Upper lobe of left lung (tissue), 6 donors: ENCODE measurements around the gene PUSL1. TPM values are rescaled to one million over a fixed set of nuclear protein-coding genes. Genes with fewer than 3 reads are reported as not detected.
A peak's percentile ranks its signal among the peaks of the same experiment; 100 is the strongest.

Experiments used
- ATAC-seq, 2 donors: fragments of 200-7000 bp; cut with Tn5 transposase; one replicate each; pipeline ENCODE4 v1.9.1; 2022; ENCODE audit warnings: mild to moderate bottlenecking in 2 of 2, moderate library complexity in 2 of 2; ENCODE audit not compliant: low FRiP score in 2 of 2
- DNase-seq, 2 donors: peaks; one replicate each; pipeline ENCODE4 v3.0.0-alpha.2; 2019 to 2020
- H3K27ac ChIP-seq, 4 donors: fragments of 200-600 bp; sonication (generic); one replicate each; pipeline ENCODE4 v1.5.1; 2016 to 2019
- H3K27me3 ChIP-seq, 4 donors: fragments of 200-600 bp; sonication (generic); one replicate each; pipeline ENCODE4 v1.5.1; 2017 to 2019
- H3K36me3 ChIP-seq, 4 donors: fragments of 200-600 bp; sonication (generic); one replicate each; pipeline ENCODE4 v1.5.1; 2016 to 2019
- H3K4me1 ChIP-seq, 4 donors: fragments of 200-600 bp; sonication (generic); one replicate each; pipeline ENCODE4 v1.5.1; 2018 to 2019
- H3K4me3 ChIP-seq, 4 donors: fragments of 200-600 bp; sonication (generic); one replicate each; pipeline ENCODE4 v1.5.1; 2017 to 2019; ENCODE audit warnings: mild to moderate bottlenecking in 2 of 4, moderate library complexity in 1 of 4
- H3K9me3 ChIP-seq, 4 donors: fragments of 200-600 bp; sonication (generic); one replicate each; pipeline ENCODE4 v1.5.1; 2018 to 2019
- EP300 ChIP-seq, 4 donors: sonication (generic); formaldehyde crosslinking; IDR thresholded peaks; one replicate each; pipeline ENCODE4 v1.5.1; 2017; ENCODE audit warnings: antibody characterized with exemption in 4 of 4, control low read depth in 2 of 4
- POLR2A ChIP-seq, 4 donors: fragments of 450-650 bp; IDR thresholded peaks; one replicate each; pipeline ENCODE4 v1.5.1; 2016 to 2017; ENCODE audit warnings: antibody characterized with exemption in 4 of 4, mild to moderate bottlenecking in 2 of 4
- POLR2AphosphoS5 ChIP-seq, 2 donors: sonication (generic); formaldehyde crosslinking; IDR thresholded peaks; one replicate each; pipeline ENCODE4 v1.5.1; 2017; ENCODE audit warnings: antibody characterized with exemption in 2 of 2
- WGBS, 2 donors: methylation state at CpG; one replicate each; pipeline ENCODE4 v1.1.5; 2017 to 2018; 5-methylcytosine and 5-hydroxymethylcytosine counted together
- total RNA-seq, 6 donors: library from RNA; depleted of rRNA in 4 of 6; stranded (reverse); fragments of >200 nt in 4 of 6; gene quantifications; one replicate each; pipeline versions ENCODE4 v1.1.0 to v1.2.1, GENCODE V29; 2016 to 2021
- TF ChIP-seq, protein P1 (sequence below), 6 experiments: fragments of 450-650 bp in 4 of 6; fragments of 200-600 bp in 2 of 6; sonication (generic) in 2 of 6; IDR thresholded peaks; one replicate each; pipeline ENCODE4 v1.5.1; 2016 to 2019; ENCODE audit warnings: antibody characterized with exemption in 6 of 6
- donor health status: DM: no; HTN: no; CAD: no; lungs with moderate emphysema.
- donor health status: DM: no; HTN: yes; CAD: no; lungs with severe emphysema.

Gene PUSL1
- total RNA-seq, 6 donors from 2014 or later = 16.8 to 38.8 (median 23.0) TPM

GRCh38 chr1:1307261-1307922 is 1.0 kb upstream of the PUSL1 start:
- no peaks in the 10 kb centered on the region for H3K27me3 ChIP-seq
- ATAC-seq (no peak), DNase-seq (peak; percentile 47 to 94)
- TF ChIP-seq POLR2AphosphoS5 (IDR thresholded peaks at IDR 0.05) (no peak), EP300 (IDR thresholded peaks at IDR 0.05) (no peak), POLR2A (IDR thresholded peaks at IDR 0.05) (no peak)
- TF ChIP-seq, protein P1, sequence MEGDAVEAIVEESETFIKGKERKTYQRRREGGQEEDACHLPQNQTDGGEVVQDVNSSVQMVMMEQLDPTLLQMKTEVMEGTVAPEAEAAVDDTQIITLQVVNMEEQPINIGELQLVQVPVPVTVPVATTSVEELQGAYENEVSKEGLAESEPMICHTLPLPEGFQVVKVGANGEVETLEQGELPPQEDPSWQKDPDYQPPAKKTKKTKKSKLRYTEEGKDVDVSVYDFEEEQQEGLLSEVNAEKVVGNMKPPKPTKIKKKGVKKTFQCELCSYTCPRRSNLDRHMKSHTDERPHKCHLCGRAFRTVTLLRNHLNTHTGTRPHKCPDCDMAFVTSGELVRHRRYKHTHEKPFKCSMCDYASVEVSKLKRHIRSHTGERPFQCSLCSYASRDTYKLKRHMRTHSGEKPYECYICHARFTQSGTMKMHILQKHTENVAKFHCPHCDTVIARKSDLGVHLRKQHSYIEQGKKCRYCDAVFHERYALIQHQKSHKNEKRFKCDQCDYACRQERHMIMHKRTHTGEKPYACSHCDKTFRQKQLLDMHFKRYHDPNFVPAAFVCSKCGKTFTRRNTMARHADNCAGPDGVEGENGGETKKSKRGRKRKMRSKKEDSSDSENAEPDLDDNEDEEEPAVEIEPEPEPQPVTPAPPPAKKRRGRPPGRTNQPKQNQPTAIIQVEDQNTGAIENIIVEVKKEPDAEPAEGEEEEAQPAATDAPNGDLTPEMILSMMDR (IDR thresholded peaks at IDR 0.05) = no peak
- H3K4me1 ChIP-seq = peaks cover 40 to 58% (median 49%) of the 10 kb centered on the region in 4 donors
- no peaks in the 10 kb centered on the region for H3K9me3 ChIP-seq
- peak overlapping the region; percentile 87 to 95 (median 92) for H3K27ac ChIP-seq
- peak overlapping the region; percentile 70 to 94 (median 80) for H3K4me3 ChIP-seq
- WGBS, 2 donors = 2 to 3% methylated on average over 14 of the region's 83 CpGs
- H3K36me3 ChIP-seq = peaks cover 9 to 24% (median 22%) of the 10 kb centered on the region in 4 donors

DNA sequence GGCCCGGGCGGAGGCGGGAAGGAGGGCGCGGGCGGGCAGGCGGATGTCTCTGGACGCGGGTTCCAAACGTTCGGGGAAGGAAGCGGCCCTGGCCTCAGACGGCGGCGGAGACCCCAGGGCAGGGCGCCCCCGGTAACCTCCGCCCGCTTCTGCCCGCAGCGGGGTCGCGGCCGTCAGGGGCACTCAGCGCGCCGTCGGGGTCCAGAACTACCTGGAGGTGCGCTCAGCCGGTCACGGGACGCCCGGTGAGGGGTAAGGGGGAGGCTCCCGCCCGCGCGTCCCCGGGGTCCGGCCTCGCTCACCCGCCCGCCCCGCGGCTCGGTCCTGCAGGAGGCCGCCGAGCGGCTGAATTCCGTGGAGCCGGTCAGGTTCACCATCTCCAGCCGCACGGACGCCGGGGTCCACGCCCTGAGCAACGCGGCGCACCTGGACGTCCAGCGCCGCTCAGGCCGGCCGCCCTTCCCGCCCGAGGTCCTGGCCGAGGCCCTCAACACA is 406 bp downstream of the PUSL1 start:
- DNase-seq = peak; percentile 36 to 91
- peak in 2 of 4 donors; percentile 2 to 10 for TF ChIP-seq POLR2A (IDR thresholded peaks at IDR 0.05)
- no peak for TF ChIP-seq POLR2AphosphoS5 (IDR thresholded peaks at IDR 0.05)
- H3K36me3 ChIP-seq = peaks cover 14 to 38% (median 36%) of the 10 kb centered on the region in 4 donors
- H3K4me3 ChIP-seq = peak overlapping the region; percentile 70 to 98 (median 86)
- WGBS, 2 donors = 1% methylated on average over 43 of the region's 66 CpGs; no CpG with 5 or more reads in 1 of the 2 donors
- peaks cover 40 to 55% (median 48%) of the 10 kb centered on the region in 4 donors for H3K4me1 ChIP-seq
- no peaks in the 10 kb centered on the region for H3K9me3 ChIP-seq
- peak overlapping the region; percentile 87 to 95 (median 92) for H3K27ac ChIP-seq
- H3K27me3 ChIP-seq = no peaks in the 10 kb centered on the region
- no peak for ATAC-seq

- peak overlapping the region; percentile 70 to 98 (median 86) for H3K4me3 ChIP-seq
- ATAC-seq = no peak
- H3K27ac ChIP-seq = peak overlapping the region; percentile 87 to 95 (median 92)
- 41% methylated on average over 52 of the region's 57 CpGs; no CpG with 5 or more reads in 1 of the 2 donors for WGBS, 2 donors
- TF ChIP-seq, protein P1 (IDR thresholded peaks at IDR 0.05) = no peak
- peak in 1 of 4 donors; percentile 4 for TF ChIP-seq POLR2A (IDR thresholded peaks at IDR 0.05)
- no peaks in the 10 kb centered on the region for H3K27me3 ChIP-seq
- peaks cover 34 to 48% (median 41%) of the 10 kb centered on the region in 4 donors for H3K4me1 ChIP-seq
- H3K36me3 ChIP-seq = peaks cover 15 to 45% (median 43%) of the 10 kb centered on the region in 4 donors
- peak; percentile 42 to 85 for DNase-seq
- H3K9me3 ChIP-seq = no peaks in the 10 kb centered on the region
Observed at GRCh38 chr1:1309251-1310108, 1.1 kb downstream of the PUSL1 start.

DNA sequence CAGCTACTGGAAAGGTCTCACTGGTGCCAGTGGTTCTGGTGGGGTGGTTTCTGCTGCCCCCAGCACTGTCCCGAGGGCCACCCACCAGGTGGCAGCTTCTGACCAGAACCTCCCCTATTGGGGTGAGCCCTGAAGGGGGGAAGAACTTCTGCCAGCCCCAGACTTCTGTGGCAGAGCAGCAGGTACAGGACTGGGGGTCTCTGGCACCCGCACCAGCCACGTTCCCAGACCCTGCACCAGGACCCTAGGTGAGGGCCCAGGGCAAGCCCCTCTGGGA is 1.6 kb downstream of the PUSL1 start:
- WGBS, 2 donors = 80% methylated on average over 3 of the region's 3 CpGs; no CpG with 5 or more reads in 1 of the 2 donors
- TF ChIP-seq, protein P1 (IDR thresholded peaks at IDR 0.05) = no peak
- TF ChIP-seq POLR2AphosphoS5 (IDR thresholded peaks at IDR 0.05) (no peak), POLR2A (IDR thresholded peaks at IDR 0.05) (no peak), EP300 (IDR thresholded peaks at IDR 0.05) (no peak)
- Histone ChIP-seq H3K4me1 (peaks cover 28 to 42% (median 35%) of the 10 kb centered on the region in 4 donors), H3K9me3 (no peaks in the 10 kb centered on the region), H3K36me3 (peaks cover 19 to 50% (median 49%) of the 10 kb centered on the region in 4 donors), H3K4me3 (no peak overlapping the region), H3K27ac (peak overlapping the region in 3 of 4 donors; percentile 4 to 94 (median 90)), H3K27me3 (no peaks in the 10 kb centered on the region)
- ATAC-seq (no peak), DNase-seq (peak in 1 of 2 donors; percentile 48)

DNA sequence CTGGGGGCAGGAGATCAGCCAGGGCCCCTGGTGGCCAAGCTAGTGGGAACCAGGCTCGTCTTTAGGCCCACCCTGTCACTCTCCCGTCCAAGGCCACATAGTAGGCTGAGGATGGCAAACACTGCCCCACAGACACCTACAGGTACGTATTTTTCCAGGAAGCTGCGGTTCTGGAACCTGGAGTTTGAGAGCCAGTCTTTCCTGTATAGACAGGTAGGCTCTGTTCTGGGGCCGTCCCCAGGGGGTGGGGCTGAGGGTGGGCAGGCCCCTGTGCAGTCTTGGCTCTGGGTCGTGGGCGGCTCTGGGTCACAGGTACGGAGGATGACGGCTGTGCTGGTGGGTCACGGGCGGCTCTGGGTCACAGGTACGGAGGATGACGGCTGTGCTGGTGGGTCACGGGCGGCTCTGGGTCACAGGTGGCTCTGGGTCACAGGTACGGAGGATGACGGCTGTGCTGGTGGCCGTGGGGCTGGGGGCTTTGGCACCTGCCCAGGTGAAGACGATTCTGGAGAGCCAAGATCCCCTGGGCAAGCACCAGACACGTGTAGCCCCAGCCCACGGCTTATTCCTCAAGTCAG is 2.2 kb downstream of the PUSL1 start:
- Histone ChIP-seq H3K27me3 (no peaks in the 10 kb centered on the region), H3K9me3 (no peaks in the 10 kb centered on the region), H3K36me3 (peaks cover 19 to 54% (median 52%) of the 10 kb centered on the region in 4 donors), H3K27ac (peak overlapping the region in 1 of 4 donors; percentile 4), H3K4me3 (no peak overlapping the region), H3K4me1 (peaks cover 23 to 37% (median 30%) of the 10 kb centered on the region in 4 donors)
- no peak for TF ChIP-seq EP300 (IDR thresholded peaks at IDR 0.05)
- no peak for TF ChIP-seq POLR2AphosphoS5 (IDR thresholded peaks at IDR 0.05)
- TF ChIP-seq POLR2A (IDR thresholded peaks at IDR 0.05) = no peak
- TF ChIP-seq, protein P1 (IDR thresholded peaks at IDR 0.05) = no peak
- ATAC-seq (no peak), DNase-seq (peak in 1 of 2 donors; percentile 79)
- 90 to 91% methylated on average over 17 to 20 of the region's 21 CpGs for WGBS, 2 donors
